Adipose tissue (tissue), 3 donors: ENCODE data around the gene EXTL1. TPM values are rescaled to one million over a fixed set of nuclear protein-coding genes. Genes with fewer than 3 reads are reported as not detected.

ENCODE experiments used
- H3K27ac ChIP-seq: one replicate; pipeline ENCODE4 v1.5.1; 2013; ENCODE audit warnings: low read depth, low read length
- WGBS, 3 donors: extraction: QIAGEN DNeasy Blood & Tissue Kit; methylation state at CpG; one replicate each; pipeline ENCODE4 v1.1.7; 2013; 5-methylcytosine and 5-hydroxymethylcytosine counted together
- polyA plus RNA-seq, 3 donors: library from polyadenylated mRNA; stranded (reverse); fragments of 200-250 nt; gene quantifications; one replicate each; pipeline ENCODE4 v1.2.3, GENCODE V29; 2013
- donor health status: healthy with polysubstance abuse.
- donor health status: Bipolar disorder and iron deficiency.
- donor health status: healthy.

EXTL1 gene
- polyA plus RNA-seq, 3 donors = 0.04 to 0.34 (median 0.09) TPM

- WGBS, 3 donors = 62 to 81% (median 63%) methylated on average over 8 of the region's 8 CpGs
Observed at GRCh38 chr1:26019641-26020315, 1.8 kb upstream of the EXTL1 start.

GRCh38 chr1:26020330-26020768 lies 1.2 kb upstream of the EXTL1 start:
- H3K27ac ChIP-seq = no peak overlapping the region
- 55 to 70% (median 57%) methylated on average over 6 of the region's 6 CpGs for WGBS, 3 donors

More at GRCh38 chr1:26019641-26020315, 1.8 kb upstream of the EXTL1 start:
- no peak overlapping the region for H3K27ac ChIP-seq

- no peak overlapping the region for H3K27ac ChIP-seq
- WGBS, 3 donors = 66 to 74% (median 67%) methylated on average over 6 of the region's 6 CpGs
Observed at GRCh38 chr1:26020941-26021646, 481 bp upstream of the EXTL1 start.

- 63 to 79% (median 74%) methylated on average over 8 of the region's 8 CpGs for WGBS, 3 donors
- no peak overlapping the region for H3K27ac ChIP-seq
Observed at GRCh38 chr1:26022404-26022779, 817 bp downstream of the EXTL1 start.

- WGBS, 3 donors = 86 to 95% (median 90%) methylated on average over 12 to 13 of the region's 13 CpGs
Observed at GRCh38 chr1:26023009-26023408, 1.4 kb downstream of the EXTL1 start.

GRCh38 chr1:26023826-26024225 lies 2.3 kb downstream of the EXTL1 start:
- 88 to 92% (median 88%) methylated on average over 5 of the region's 5 CpGs for WGBS, 3 donors
- H3K27ac ChIP-seq = no peak overlapping the region

More at GRCh38 chr1:26023009-26023408, 1.4 kb downstream of the EXTL1 start:
- no peak overlapping the region for H3K27ac ChIP-seq

GRCh38 chr1:26025060-26025459 lies 3.5 kb downstream of the EXTL1 start:
- 41 to 87% (median 79%) methylated on average over 5 of the region's 5 CpGs for WGBS, 3 donors
- H3K27ac ChIP-seq = no peak overlapping the region

- H3K27ac ChIP-seq = no peak overlapping the region
- 76 to 82% (median 80%) methylated on average over 5 of the region's 5 CpGs for WGBS, 3 donors
Observed at GRCh38 chr1:26025517-26025916, 3.9 kb downstream of the EXTL1 start.

- H3K27ac ChIP-seq = no peak overlapping the region
- 32 to 42% (median 40%) methylated on average over 3 of the region's 3 CpGs for WGBS, 3 donors
Observed at GRCh38 chr1:26027716-26028489, 6.3 kb downstream of the EXTL1 start.

- 67 to 75% (median 74%) methylated on average over 8 of the region's 8 CpGs for WGBS, 3 donors
- no peak overlapping the region for H3K27ac ChIP-seq
Observed at GRCh38 chr1:26028490-26028980, 7.0 kb downstream of the EXTL1 start.

GRCh38 chr1:26029054-26029863 lies 7.7 kb downstream of the EXTL1 start:
- no peak overlapping the region for H3K27ac ChIP-seq
- WGBS, 3 donors = 77 to 83% (median 79%) methylated on average over 15 of the region's 15 CpGs

- whole genome bisulfite sequencing, 3 donors = 87 to 88% (median 88%) methylated on average over 7 of the region's 7 CpGs
- no peak overlapping the region for H3K27ac ChIP-seq
Observed at GRCh38 chr1:26029864-26030481, 8.4 kb downstream of the EXTL1 start.

GRCh38 chr1:26031196-26031595 lies 9.6 kb downstream of the EXTL1 start:
- H3K27ac ChIP-seq = no peak overlapping the region
- 75 to 90% (median 83%) methylated on average over 4 of the region's 4 CpGs for WGBS, 3 donors

- H3K27ac ChIP-seq = no peak overlapping the region
- WGBS, 3 donors = 77 to 83% (median 79%) methylated on average over 3 of the region's 3 CpGs
Observed at GRCh38 chr1:26031611-26032220, 10.1 kb downstream of the EXTL1 start.

GRCh38 chr1:26032656-26033357 lies 11.2 kb downstream of the EXTL1 start:
- 79 to 90% (median 88%) methylated on average over 12 of the region's 12 CpGs for WGBS, 3 donors
- H3K27ac ChIP-seq = no peak overlapping the region

GRCh38 chr1:26034504-26035202 lies 13.1 kb downstream of the EXTL1 start:
- WGBS, 3 donors = 15 to 20% (median 17%) methylated on average over 14 to 15 of the region's 15 CpGs
- H3K27ac ChIP-seq = no peak overlapping the region
